Mononuclear cell (primary cell): ENCODE measurements around the gene HOOK1. TPM values are rescaled to one million over a fixed set of nuclear protein-coding genes. Genes with fewer than 3 reads are reported as not detected.
A peak's percentile ranks its signal among the peaks of the same experiment; 100 is the strongest.
"Not testable (repeated sequence)": the region's sequence is repeated elsewhere in the genome, so short reads cannot be mapped to it uniquely, and the experiment has no call there.

Experiments
- H3K27me3 ChIP-seq: 2 replicates; pipeline ENCODE4 v1.6.0; 2011; ENCODE audit warnings: low read length, control low read depth; ENCODE audit not compliant: insufficient read depth
- H3K4me1 ChIP-seq: 2 replicates; pipeline ENCODE4 v1.5.1; 2011; ENCODE audit warnings: mild to moderate bottlenecking, low read length, control low read depth; ENCODE audit not compliant: insufficient read depth
- H3K4me3 ChIP-seq: 2 replicates; pipeline ENCODE4 v1.5.1; 2011; ENCODE audit warnings: mild to moderate bottlenecking, low read length, moderate library complexity
- H3K9me3 ChIP-seq: 2 replicates; pipeline ENCODE4 v1.5.1; 2011; ENCODE audit warnings: low read depth, mild to moderate bottlenecking, control low read depth, low read length
- total RNA-seq: library from RNA; depleted of rRNA; stranded (reverse); fragments of >200 nt; gene quantifications from one replicate; pipeline ENCODE4 v1.2.3, GENCODE V29; 2012

The HOOK1 gene
- total RNA-seq, 1 donor, result 8.8 TPM

GRCh38 chr1:59804301-59804700 lies 10.4 kb upstream of the HOOK1 start:
- no peak overlapping the region for H3K4me3 ChIP-seq
- H3K9me3 ChIP-seq, result no peaks in the 10 kb centered on the region
- H3K27me3 ChIP-seq, result no peaks in the 10 kb centered on the region
- H3K4me1 ChIP-seq, result no peaks in the 10 kb centered on the region

- Histone ChIP-seq H3K27me3 (no peaks in the 10 kb centered on the region), H3K4me3 (no peak overlapping the region), H3K4me1 (no peaks in the 10 kb centered on the region), H3K9me3 (no peaks in the 10 kb centered on the region)
Observed at GRCh38 chr1:59805554-59805953, 9.2 kb upstream of the HOOK1 start.

GRCh38 chr1:59814180-59814900 lies 409 bp upstream of the HOOK1 start:
- no peaks in the 10 kb centered on the region for H3K9me3 ChIP-seq
- peak overlapping the region; percentile 24 for H3K4me3 ChIP-seq
- H3K27me3 ChIP-seq, result peaks cover 37% of the 10 kb centered on the region
- peaks cover 10% of the 10 kb centered on the region for H3K4me1 ChIP-seq

- peaks cover 10% of the 10 kb centered on the region for H3K4me1 ChIP-seq
- H3K4me3 ChIP-seq, result no peak overlapping the region
- H3K27me3 ChIP-seq, result peaks cover 37% of the 10 kb centered on the region
- no peaks in the 10 kb centered on the region for H3K9me3 ChIP-seq
Observed at GRCh38 chr1:59815892-59816291, 1.1 kb downstream of the HOOK1 start.

DNA sequence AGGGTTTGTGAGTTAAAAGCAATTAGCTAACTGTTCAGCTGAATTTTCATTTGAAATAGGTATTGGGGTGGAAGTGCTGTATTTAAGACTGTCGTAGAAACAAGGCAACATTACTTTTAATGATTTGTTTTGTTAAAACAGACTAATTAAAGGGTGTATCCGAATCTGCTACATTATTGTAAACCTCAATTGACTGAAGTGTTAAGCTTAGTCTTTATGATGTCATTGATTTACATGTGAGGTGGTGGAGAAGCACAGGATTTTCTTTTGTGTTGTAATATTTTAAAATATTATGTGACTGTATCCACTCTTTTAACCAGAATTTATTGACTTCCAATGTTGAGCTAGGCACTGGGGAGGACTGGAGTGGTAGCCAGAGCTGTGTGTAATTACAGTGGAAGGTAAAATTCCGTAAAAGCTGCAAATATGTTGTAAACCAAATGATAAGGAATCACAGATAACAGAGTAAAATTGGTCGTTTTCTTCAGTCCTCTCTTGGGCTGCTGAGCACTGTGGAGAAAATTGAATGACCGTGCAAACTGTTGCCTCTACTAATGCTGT lies 1.6 kb downstream of the HOOK1 start:
- Histone ChIP-seq H3K4me1 (peaks cover 10% of the 10 kb centered on the region), H3K9me3 (no peaks in the 10 kb centered on the region), H3K4me3 (no peak overlapping the region), H3K27me3 (peaks cover 35% of the 10 kb centered on the region)

DNA sequence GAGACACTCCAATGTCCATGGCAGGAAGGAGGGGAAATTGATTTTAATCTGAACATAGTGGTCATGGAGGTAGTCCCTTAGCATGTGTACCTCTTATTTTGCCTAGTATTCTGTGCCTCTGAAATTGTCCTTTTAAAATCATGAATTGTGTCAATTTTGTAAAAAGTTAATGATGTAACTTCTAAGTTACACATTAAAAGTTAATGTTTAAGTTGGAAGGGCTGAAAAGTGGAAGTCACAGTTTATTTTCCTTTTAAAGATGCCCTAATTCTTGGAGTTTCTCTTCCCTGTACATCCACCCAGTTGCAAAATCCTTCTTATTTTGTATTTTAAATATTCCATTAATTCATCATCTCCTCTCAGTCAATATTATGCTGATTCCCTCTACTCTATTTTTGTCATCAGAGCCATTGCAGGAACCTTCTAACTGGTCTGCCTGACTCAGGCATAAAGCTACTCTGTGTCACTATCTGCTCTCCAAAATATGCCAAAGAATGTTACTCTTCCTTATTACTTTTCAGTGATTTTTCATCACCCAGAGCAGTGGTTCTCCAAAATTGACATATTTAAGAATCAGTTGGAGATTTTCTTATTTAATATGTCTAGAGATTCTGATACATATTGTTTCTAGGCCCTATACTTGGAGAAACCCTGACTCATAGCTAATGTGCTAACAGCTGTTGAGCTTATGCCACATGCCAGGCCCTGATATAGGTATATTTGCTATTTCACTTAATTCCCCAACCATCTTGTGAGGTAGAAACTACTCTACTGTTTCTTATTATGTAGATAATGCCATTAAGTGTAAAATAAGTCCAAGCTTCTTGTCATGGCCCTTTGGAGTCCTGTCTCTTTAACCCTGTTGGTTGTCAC lies 5.1 kb downstream of the HOOK1 start:
- Histone ChIP-seq H3K4me3 (no peak overlapping the region), H3K4me1 (peaks cover 5% of the 10 kb centered on the region), H3K9me3 (no peaks in the 10 kb centered on the region), H3K27me3 (peaks cover 13% of the 10 kb centered on the region)

DNA sequence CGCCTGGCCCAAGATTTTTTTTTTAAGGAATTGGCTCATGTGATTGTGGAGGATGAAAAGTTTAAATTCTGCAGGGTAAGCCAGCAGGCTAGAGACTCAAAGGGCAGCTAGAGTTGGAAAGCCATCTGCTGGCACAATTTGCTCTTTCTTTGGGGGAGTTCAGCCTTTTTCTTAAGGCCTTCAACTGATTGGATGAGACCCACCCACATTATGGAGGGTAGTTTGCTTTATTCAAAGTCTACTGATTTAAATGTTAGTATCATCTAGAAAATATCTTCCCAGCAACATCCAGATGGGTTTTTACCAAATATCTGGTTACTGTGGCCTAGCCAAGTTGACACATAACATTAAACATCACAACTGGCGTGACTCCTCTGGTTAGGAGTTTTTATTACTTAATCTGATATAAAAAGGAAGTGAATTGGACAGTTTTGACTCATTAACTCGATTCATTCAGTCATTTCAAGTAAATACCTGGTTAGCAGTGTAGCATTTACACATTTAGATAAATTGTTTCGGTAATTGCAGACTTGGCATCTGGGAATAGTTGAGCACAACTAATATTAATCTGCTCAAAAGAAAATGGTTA lies 12.4 kb downstream of the HOOK1 start:
- Histone ChIP-seq H3K9me3 (no peaks in the 10 kb centered on the region), H3K27me3 (no peaks in the 10 kb centered on the region), H3K4me3 (no peak overlapping the region), H3K4me1 (no peaks in the 10 kb centered on the region)

DNA sequence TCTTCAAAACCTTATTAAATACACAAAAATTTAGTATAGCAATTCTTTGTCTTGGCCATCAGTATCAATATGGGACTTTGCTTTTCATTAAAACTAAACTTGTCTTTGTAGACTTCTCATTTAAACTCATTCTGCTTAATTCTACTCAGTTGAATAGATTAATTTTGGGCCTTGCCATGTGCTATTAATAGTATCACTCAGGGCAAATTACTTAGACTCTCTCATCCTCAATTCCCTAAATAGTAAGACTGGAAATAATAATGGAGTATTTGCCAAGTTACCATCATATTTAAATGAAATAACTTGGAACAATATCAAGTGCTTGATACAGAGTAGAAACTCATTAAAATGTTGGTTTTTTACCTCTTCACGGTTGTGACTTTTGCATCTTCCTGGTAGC lies 13.4 kb downstream of the HOOK1 start:
- Histone ChIP-seq H3K4me3 (no peak overlapping the region), H3K27me3 (no peaks in the 10 kb centered on the region), H3K9me3 (no peaks in the 10 kb centered on the region), H3K4me1 (no peaks in the 10 kb centered on the region)

DNA sequence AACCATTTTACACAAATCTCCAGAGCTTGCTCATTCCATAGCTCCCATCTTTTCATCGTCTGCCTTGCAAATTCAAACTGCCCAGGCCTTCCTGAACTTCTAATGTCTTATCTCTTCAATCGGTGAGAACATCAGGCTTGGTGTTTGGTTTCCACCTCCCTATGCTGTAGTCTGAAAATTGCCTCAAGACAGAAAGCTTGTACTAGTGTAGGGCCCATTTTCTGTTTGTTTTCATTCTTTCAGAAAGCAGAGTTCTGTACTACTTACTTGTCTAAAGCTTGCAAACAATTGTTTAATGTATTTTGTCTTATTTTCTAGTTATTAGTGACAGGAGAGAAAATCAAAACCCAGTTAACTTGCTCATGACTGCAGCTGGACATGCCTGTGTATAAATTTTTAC lies 16.8 kb downstream of the HOOK1 start:
- Histone ChIP-seq H3K4me3 (no peak overlapping the region), H3K4me1 (no peaks in the 10 kb centered on the region), H3K9me3 (no peaks in the 10 kb centered on the region), H3K27me3 (no peaks in the 10 kb centered on the region)

DNA sequence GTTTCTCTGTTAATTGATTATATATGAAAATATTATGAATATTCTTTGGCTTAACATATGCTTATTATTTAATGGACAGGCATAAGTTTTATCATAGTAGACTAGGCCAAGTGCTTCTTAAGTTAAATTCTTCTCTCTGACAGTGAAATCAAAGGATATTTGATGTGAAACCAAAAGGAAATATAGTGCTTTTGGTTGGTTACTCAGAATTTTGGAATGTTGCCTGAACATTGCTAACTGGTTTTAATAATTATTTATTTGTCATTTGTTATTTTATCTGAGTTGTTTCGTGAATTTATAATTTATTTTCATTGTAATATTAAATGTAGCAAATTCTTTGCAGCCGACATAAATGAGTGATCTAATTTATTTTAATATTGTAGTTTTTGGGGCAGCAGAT lies 18.3 kb downstream of the HOOK1 start:
- Histone ChIP-seq H3K9me3 (no peaks in the 10 kb centered on the region), H3K4me3 (no peak overlapping the region), H3K4me1 (no peaks in the 10 kb centered on the region), H3K27me3 (no peaks in the 10 kb centered on the region)

- Histone ChIP-seq H3K9me3 (no peaks in the 10 kb centered on the region), H3K4me3 (no peak overlapping the region), H3K4me1 (no peaks in the 10 kb centered on the region), H3K27me3 (no peaks in the 10 kb centered on the region)
Observed at GRCh38 chr1:59833991-59834390, 19.2 kb downstream of the HOOK1 start.

DNA sequence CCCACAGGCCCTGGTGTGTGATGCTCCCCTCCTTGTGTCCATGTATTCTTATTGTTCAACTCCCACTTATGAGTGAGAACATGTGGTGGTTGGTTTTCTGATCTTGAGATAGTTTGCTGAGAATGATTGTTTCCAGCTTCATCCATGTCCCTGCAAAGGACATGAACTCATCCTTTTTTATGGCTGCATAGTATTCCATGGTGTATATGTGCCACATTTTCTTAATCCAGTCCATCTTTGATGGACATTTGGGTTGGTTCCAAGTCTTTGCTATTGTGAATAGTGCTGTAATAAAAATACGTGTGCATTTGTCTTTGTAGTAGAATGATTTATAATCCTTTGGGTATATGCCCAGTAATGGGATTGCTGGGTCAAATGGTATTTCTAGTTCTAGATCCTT lies 23.1 kb downstream of the HOOK1 start:
- not testable (repeated sequence) for H3K4me1 ChIP-seq, H3K4me3 ChIP-seq, H3K27me3 ChIP-seq, H3K9me3 ChIP-seq

DNA sequence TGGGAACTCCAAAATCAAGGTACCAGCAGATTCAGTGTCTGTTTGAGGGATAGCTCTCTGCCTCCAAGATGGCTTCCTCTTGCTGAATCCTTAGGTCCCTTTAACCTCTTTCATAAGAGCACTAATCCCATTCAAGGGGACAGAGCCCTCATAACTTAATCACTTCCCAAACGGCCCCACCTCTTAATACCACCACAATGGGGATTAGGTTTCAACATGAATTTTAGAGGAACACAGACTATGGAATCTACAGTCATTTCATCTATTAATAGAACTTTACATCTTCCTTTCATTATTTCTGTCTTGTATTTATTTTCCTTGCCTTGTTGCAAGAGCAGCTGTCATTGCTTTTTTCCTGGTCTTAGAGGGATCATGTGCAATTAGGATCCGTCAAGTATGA lies 30.3 kb downstream of the HOOK1 start:
- Histone ChIP-seq H3K4me1 (no peaks in the 10 kb centered on the region), H3K4me3 (no peak overlapping the region), H3K9me3 (no peaks in the 10 kb centered on the region), H3K27me3 (no peaks in the 10 kb centered on the region)

DNA sequence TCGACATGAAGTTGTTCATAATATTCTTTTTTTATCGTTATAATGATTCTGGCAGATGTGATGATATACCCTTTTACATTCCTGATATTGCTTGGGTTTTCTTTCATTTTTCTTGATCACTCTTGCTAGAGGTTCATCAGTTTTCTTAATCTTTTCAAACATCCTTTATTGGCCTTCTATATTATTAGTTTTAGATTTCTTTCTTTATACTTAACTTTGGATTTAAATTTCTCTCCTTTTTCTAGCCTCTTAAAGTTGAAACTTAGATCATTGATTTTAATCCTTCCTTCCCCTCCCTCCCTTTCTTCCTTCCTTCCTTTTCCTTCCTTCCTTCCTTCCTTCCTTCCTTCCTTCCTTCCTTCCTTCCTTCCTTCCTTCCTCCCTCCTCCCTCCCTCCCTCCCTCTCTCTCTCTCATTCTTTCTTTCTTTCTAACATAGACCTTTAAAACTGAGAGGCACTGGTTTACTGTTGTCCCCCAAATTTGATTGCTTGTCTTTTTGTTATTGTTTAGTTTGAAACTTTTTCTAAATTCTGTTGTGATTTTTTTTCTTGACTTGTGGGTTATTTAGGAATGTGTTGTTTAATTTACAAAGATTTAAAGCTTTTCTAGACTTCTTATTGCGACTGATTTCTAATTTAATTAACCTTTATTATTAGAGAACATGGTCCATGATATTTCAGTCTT lies 31.6 kb downstream of the HOOK1 start:
- Histone ChIP-seq H3K9me3 (no peaks in the 10 kb centered on the region), H3K4me3 (no peak overlapping the region), H3K27me3 (no peaks in the 10 kb centered on the region), H3K4me1 (no peaks in the 10 kb centered on the region)

- H3K9me3 ChIP-seq, result no peaks in the 10 kb centered on the region
- no peaks in the 10 kb centered on the region for H3K27me3 ChIP-seq
- no peaks in the 10 kb centered on the region for H3K4me1 ChIP-seq
- H3K4me3 ChIP-seq, result no peak overlapping the region
Observed at GRCh38 chr1:59846895-59847282, 32.1 kb downstream of the HOOK1 start.
